NCI-H1092 treated with DMSO at 0.1 percent for 48 hours (cell line): ENCODE data around the gene SMIM17.
"Not testable (repeated sequence)": the region's sequence is repeated elsewhere in the genome, so short reads cannot be mapped to it uniquely, and the experiment has no call there.

Source experiments
- DNase-seq: peaks from one replicate; lab custom pipeline; 2025; lab: John Stamatoyannopoulos, UW

Gene SMIM17

GRCh38 chr19:56660381-56661107, 17.6 kb downstream of the SMIM17 start:
- DNase-seq: peak; percentile 33

GRCh38 chr19:56661248-56661647, 18.3 kb downstream of the SMIM17 start:
- no peak for DNase-seq

- no peak for DNase-seq
Measured at GRCh38 chr19:56663931-56664500, 21.1 kb downstream of the SMIM17 start.

GRCh38 chr19:56664511-56664910, 21.6 kb downstream of the SMIM17 start:
- no peak for DNase-seq

- DNase-seq: no peak
Measured at GRCh38 chr19:56667311-56667870, 24.4 kb downstream of the SMIM17 start.

GRCh38 chr19:56668676-56669075, 25.7 kb downstream of the SMIM17 start:
- no peak for DNase-seq

GRCh38 chr19:56670401-56670960, 27.5 kb downstream of the SMIM17 start:
- no peak for DNase-seq

- peak; percentile 13 for DNase-seq
Measured at GRCh38 chr19:56670961-56671612, 28.1 kb downstream of the SMIM17 start.

GRCh38 chr19:56671613-56671994, 28.6 kb downstream of the SMIM17 start, which contains the start of gene ZNF835:
Gene ZNF835, minus strand, starts transcription at chr19:56671757. Its CDS starts 6,559 bp downstream, at chr19:56665198.
- DNase-seq: peak; percentile 10

GRCh38 chr19:56672610-56673009, 29.7 kb downstream of the SMIM17 start:
- DNase-seq: not testable (repeated sequence)

- no peak for DNase-seq
Measured at GRCh38 chr19:56678205-56678604, 35.2 kb downstream of the SMIM17 start.

GRCh38 chr19:56681702-56682101, 38.7 kb downstream of the SMIM17 start:
- DNase-seq: no peak

GRCh38 chr19:56683116-56683515, 40.2 kb downstream of the SMIM17 start:
- DNase-seq: no peak

GRCh38 chr19:56687031-56687430, 44.1 kb downstream of the SMIM17 start:
- DNase-seq: no peak

GRCh38 chr19:56689198-56689597, 46.2 kb downstream of the SMIM17 start:
- no peak for DNase-seq

- DNase-seq: no peak
Measured at GRCh38 chr19:56690670-56691069, 47.7 kb downstream of the SMIM17 start.

- DNase-seq: no peak
Measured at GRCh38 chr19:56692206-56692895, 49.4 kb downstream of the SMIM17 start.

- no peak for DNase-seq
Measured at GRCh38 chr19:56699552-56699951, 56.6 kb downstream of the SMIM17 start.

- DNase-seq: no peak
Measured at GRCh38 chr19:56701895-56702294, 58.9 kb downstream of the SMIM17 start.

- DNase-seq: no peak
Measured at GRCh38 chr19:56705939-56706338, 63.0 kb downstream of the SMIM17 start.
